RCC 7860 (cell line): ENCODE measurements around the gene HIVEP3.
"Not testable (repeated sequence)": the region's sequence is repeated elsewhere in the genome, so short reads cannot be mapped to it uniquely, and the experiment has no call there.

Source experiments
- DNase-seq: peaks from one replicate; pipeline ENCODE4 v3.0.0-alpha.2; 2015; ENCODE audit warnings: low spot score
- FAIRE-seq: peaks from 2 replicates; lab custom pipeline; 2012; peaks lifted over from hg19 to GRCh38; lab: Jason Lieb, UNC

HIVEP3 gene

DNA sequence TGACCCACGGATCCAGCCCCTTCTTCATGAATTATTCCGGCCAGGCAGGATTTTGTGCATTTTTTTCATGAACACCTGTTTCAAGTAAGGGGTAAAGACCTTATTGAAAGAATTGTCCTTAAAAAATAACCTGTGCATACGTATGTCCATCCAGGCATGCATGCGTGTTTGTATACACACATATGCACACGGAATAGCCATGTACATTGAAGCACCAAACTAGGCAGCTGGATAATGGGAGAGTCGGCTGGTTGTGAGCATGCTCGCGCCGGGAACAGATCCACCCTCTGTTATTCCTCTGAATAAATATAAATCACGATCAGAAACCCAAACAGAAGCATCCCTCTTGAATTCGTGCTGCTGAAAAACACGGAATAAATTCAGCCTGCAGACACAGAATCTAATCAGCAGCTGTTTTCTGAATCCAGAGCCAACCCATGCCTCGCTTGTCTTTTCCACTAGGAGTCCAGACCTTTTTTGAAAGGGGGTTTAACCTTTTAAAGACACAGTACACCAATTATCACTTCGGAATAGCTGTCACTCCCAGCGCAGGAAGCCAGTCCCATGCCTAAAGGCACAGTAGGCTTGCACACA lies at the start of gene HIVEP3:
Gene HIVEP3, minus strand, starts transcription at position 473 of the 594 bp plus-strand sequence.
- peak; percentile 23 for DNase-seq
- FAIRE-seq = no peak

GRCh38 chr1:41964400-41964799 lies 45.7 kb upstream of the HIVEP3 start:
- FAIRE-seq (no peak), DNase-seq (no peak)

DNA sequence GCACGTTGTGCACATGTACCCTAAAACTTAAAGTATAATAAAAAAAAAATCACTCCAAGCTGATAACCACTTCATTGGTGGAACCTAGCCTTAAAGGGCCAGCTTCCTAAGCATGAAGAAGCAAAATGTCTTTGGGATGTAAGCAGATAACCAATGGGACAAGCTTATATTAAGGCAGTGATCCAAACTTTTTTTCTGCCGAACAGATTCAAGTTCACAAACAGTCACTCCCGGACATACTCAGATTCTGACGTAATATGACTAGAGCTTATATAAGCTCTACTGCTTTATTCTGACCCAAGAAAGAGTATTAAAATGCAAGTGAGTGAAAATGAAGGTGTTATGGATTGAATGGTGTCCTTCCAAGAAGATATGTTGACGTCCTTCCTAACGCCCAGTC lies 44.9 kb upstream of the HIVEP3 start:
- no peak for FAIRE-seq
- DNase-seq = no peak

DNA sequence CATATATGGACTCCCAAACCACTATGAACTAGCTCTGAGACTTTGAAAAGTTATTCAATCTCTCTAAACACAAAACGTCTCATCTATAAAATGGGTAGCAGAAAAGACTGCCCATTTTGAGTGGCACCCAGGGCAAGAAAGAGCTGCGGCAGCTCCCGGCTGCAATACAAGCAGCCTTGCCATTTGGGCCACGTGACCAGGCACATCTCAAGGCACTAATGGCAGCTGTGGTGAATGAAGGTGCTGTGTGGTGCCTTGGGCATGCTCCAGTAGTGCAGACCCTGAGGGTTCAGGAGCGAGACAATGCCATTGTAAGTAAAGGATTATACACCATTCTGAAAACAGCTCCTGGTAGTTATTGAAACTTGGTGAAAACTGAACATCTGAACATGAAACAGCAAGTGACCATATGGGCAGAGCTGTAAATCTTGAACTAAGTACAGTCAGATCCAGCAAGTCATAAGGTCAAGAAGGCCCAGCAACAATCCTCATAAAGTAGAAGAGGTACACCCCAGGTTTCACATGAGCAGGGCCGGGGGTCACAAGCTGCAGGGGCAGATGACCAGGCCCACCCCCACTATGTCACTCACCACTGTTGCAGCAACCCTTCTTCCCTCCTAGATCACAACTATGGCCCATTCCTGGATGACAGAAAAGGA lies 39.4 kb upstream of the HIVEP3 start:
- FAIRE-seq = no peak
- DNase-seq = no peak

DNA sequence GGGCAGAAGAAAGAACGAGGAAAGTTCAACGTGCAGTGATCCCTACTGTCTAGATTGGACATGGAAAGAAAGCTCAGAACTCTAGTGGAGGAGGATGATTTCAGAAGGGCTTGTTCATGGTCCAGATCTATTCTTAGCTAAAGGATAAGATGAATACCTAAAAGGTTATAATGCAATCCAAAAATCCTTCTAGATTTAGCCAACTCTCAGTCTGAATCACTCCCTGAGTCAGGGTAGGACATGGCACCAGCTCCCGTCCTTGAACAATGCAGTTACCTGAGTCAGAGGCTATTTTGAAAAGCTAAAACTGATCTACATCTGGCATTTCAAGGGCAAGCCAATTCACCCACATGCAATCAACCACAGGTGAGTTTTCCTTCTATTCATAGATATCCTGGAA lies 38.8 kb upstream of the HIVEP3 start:
- peak; percentile 75 for DNase-seq
- FAIRE-seq = peak; percentile 70

GRCh38 chr1:41955461-41956159 lies 36.9 kb upstream of the HIVEP3 start:
- FAIRE-seq (peak; percentile 99), DNase-seq (peak; percentile 99)

- FAIRE-seq = peak; percentile 95
Measured at GRCh38 chr1:41954533-41954944, 35.8 kb upstream of the HIVEP3 start.

GRCh38 chr1:41953291-41953690 lies 34.6 kb upstream of the HIVEP3 start:
- no peak for FAIRE-seq
- DNase-seq = no peak

More at GRCh38 chr1:41954533-41954944, 35.8 kb upstream of the HIVEP3 start:
- peak; percentile 95 for DNase-seq

- no peak for FAIRE-seq
Measured at GRCh38 chr1:41952208-41952607, 33.5 kb upstream of the HIVEP3 start.

DNA sequence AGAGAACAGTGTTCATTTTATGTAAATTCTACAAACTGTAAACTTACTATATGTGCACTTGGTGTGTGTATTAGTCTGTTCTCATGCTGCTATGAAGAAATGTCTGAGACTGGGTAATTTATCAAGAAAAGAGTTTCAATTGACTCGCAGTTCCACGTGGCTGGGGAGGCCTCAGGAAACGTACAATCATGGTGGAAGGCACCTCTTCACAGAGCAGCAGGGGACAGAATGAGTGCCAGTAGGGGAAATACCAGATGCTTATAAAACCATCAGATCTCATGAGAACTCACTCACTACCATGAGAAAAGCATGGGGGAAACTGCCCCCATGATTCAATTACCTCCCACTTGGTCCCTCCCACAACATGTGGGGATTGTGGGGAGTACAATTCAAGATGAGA lies 32.8 kb upstream of the HIVEP3 start:
- DNase-seq, FAIRE-seq: not testable (repeated sequence)

More at GRCh38 chr1:41952208-41952607, 33.5 kb upstream of the HIVEP3 start:
- no peak for DNase-seq

DNA sequence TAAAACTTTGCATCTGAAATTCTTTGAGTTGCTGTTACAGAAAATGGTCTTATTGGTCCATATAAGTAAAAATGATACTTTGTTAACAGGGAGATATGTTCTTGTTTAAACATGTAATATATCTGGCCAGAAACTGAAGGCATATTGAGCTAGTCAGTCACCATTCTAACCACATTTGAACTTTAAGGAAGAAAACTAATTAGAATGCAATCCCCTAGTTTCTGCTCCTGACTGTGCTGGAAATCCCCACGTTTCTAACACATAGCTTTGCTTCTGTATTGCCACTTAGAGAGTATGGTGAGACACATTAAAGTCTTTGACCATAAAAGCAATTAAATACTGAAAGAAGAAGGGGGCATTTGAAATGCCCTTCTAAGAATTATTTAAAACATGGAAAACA lies 32.1 kb upstream of the HIVEP3 start:
- no peak for FAIRE-seq
- no peak for DNase-seq

DNA sequence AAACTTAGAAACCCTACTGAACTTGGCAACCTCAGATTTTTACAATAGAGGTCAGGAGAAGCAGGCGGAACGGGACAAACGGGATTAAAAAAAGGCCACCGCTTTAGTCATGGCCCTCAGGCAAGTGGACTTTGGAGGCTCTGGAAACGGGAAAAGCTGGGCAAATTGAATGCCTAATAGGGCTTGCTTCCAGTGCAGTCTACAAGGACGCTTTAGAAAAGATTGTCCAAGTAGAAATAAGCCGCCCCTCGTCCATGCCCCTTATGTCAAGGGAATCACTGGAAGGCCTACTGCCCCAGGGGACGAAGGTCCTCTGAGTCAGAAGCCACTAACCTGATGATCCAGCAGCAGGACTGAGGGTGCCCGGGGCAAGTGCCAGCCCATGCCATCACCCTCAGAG lies 27.2 kb upstream of the HIVEP3 start:
- FAIRE-seq, DNase-seq: not testable (repeated sequence)

DNA sequence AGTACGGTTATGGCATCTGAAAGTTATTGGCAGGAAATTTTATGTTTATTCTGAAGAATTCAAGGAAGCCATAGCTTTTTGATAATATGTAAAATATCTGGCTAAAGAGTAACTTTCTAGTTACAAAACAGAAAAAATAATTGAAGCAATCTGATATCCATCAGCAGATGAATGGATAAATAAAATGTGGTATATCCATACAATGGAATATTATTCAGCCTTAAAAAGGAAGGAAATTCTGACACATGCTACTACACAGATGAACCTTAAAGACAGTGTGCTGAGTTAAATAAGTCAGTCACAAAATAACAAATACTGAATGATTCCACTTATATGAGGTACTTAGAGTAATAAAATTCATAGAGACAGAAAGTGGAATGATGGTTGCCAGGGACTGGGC lies 25.0 kb upstream of the HIVEP3 start:
- DNase-seq = no peak
- no peak for FAIRE-seq

- FAIRE-seq (no peak), DNase-seq (no peak)
Measured at GRCh38 chr1:41942278-41942677, 23.6 kb upstream of the HIVEP3 start.

DNA sequence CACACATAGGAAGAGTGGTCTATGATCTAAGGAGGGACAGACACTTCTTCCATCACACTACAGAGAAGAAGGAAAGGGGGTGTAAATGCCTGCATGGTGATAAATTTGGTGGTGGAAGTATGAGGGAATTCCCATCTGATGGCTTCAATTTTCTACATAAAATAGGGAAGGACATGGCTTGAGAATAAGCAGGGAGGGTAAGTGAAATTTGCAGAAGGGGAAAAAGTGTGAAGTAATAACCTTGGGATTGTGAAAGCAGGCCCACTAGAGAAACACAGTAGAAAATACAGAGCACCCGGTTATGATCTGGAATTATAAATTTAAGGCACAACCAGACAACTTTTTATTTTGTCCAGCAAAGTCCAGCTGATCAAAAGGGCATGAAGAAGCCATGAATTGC lies 22.7 kb upstream of the HIVEP3 start:
- FAIRE-seq (no peak), DNase-seq (no peak)

DNA sequence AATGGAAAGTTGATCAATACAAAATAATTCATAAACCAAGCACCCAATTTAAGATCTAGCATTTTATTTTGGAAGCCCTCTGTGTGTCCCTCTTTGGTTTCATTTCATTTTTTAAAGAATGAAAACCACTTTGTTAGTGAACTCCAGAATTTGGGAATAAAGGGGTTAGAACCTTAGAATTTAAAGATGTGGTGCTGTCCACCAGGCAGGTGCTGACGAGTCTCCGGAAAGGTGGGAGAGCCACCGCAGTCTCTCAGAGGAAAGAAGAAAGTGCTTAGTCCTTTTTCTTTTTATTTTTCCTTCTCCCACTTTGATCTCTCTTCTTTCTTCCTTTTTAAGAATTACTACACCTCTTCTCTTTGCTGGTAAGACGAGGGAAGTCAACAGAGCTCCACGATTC lies 20.5 kb upstream of the HIVEP3 start:
- FAIRE-seq (no peak), DNase-seq (no peak)

- DNase-seq = peak; percentile 44
Measured at GRCh38 chr1:41936107-41936506, 17.4 kb upstream of the HIVEP3 start.

DNA sequence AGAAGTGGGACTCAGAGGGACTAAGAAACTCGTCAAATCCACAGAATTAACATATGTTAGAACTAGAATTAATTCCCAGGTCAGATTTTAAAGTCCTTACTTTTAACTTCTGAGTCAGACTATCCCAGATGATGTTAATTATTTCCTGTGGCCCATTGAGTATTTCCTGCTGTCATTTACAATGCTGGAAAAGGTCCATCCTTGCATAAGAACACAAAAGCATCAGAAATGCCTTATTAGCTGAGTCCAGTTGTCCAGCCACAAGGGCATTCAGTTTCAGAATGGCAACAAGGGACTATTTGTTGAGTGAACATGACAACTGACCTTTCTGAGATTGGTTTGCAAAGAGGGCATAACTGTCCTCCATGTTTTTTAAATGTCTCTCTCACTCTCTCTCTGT lies 16.5 kb upstream of the HIVEP3 start:
- FAIRE-seq = no peak
- DNase-seq = no peak

More at GRCh38 chr1:41936107-41936506, 17.4 kb upstream of the HIVEP3 start:
- FAIRE-seq = peak; percentile 40

- DNase-seq = no peak
- no peak for FAIRE-seq
Measured at GRCh38 chr1:41933106-41933505, 14.4 kb upstream of the HIVEP3 start.

DNA sequence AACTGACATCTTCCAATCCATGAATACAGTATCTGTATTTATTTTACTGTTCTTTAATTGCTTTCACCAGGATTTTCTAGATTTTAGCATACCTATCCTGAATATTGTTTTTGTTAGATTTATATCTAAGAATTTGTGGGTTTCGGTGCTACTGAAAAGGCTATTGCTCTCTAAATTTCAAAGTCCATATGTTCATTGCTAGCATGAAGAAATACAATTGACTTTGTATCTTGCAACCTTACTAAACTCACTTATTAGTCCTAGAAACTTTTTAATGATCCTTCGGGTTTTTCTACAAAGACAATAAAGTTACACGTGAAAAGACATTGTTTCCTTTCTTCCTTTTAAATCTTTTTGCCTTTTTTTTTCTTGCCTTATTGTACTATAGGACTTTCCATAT lies 12.9 kb upstream of the HIVEP3 start:
- DNase-seq = no peak
- no peak for FAIRE-seq

- FAIRE-seq = no peak
- DNase-seq = no peak
Measured at GRCh38 chr1:41927118-41927517, 8.4 kb upstream of the HIVEP3 start.

GRCh38 chr1:41925712-41926111 lies 7.0 kb upstream of the HIVEP3 start:
- no peak for FAIRE-seq
- DNase-seq = no peak
